GM18499 (cell line): ENCODE data around the gene GOLT1A.

Experiments
- ATAC-seq: cut with Tn5 transposase; IDR thresholded peaks from one replicate; pipeline ENCODE4 v1.9.1; 2021; ENCODE audit warnings: moderate number of reproducible peaks; ENCODE audit not compliant: insufficient read depth, unreplicated experiment

The GOLT1A gene

GRCh38 chr1:204194771-204195170 is 19.0 kb downstream of the GOLT1A start:
- ATAC-seq, result no peak

- no peak for ATAC-seq
These were observed 19.7 kb downstream of the GOLT1A start for GRCh38 chr1:204194080-204194479.

GRCh38 chr1:204192589-204193352 is 21.0 kb downstream of the GOLT1A start:
- ATAC-seq, result no peak

GRCh38 chr1:204192046-204192445 is 21.7 kb downstream of the GOLT1A start:
- no peak for ATAC-seq

GRCh38 chr1:204191456-204191855 is 22.3 kb downstream of the GOLT1A start:
- ATAC-seq, result no peak

- ATAC-seq, result no peak
These were observed 23.3 kb downstream of the GOLT1A start for GRCh38 chr1:204190212-204191211.

GRCh38 chr1:204188959-204189639 is 24.7 kb downstream of the GOLT1A start:
- ATAC-seq, result no peak

- no peak for ATAC-seq
These were observed 27.2 kb downstream of the GOLT1A start for GRCh38 chr1:204186597-204186996.

GRCh38 chr1:204181116-204181515 is 32.7 kb downstream of the GOLT1A start:
- ATAC-seq, result no peak

GRCh38 chr1:204180133-204180532 is 33.7 kb downstream of the GOLT1A start:
- ATAC-seq, result no peak

- no peak for ATAC-seq
These were observed 35.1 kb downstream of the GOLT1A start for GRCh38 chr1:204178487-204179281.

- no peak for ATAC-seq
These were observed 36.7 kb downstream of the GOLT1A start for GRCh38 chr1:204177133-204177532.

- ATAC-seq, result no peak
These were observed 37.7 kb downstream of the GOLT1A start for GRCh38 chr1:204176049-204176448.

- ATAC-seq, result no peak
These were observed 38.8 kb downstream of the GOLT1A start for GRCh38 chr1:204174958-204175357.

GRCh38 chr1:204172404-204173029 is 41.3 kb downstream of the GOLT1A start:
- ATAC-seq, result no peak

- no peak for ATAC-seq
These were observed 42.0 kb downstream of the GOLT1A start for GRCh38 chr1:204171751-204172178.

GRCh38 chr1:204170494-204171155 is 43.2 kb downstream of the GOLT1A start:
- ATAC-seq, result no peak

- no peak for ATAC-seq
These were observed 43.9 kb downstream of the GOLT1A start for GRCh38 chr1:204169858-204170257.

GRCh38 chr1:204167730-204168129 is 46.1 kb downstream of the GOLT1A start:
- ATAC-seq, result no peak
